NOMO-1 (cell line): ENCODE results near the gene CHD5.
"Not testable (repeated sequence)": the region's sequence is repeated elsewhere in the genome, so short reads cannot be mapped to it uniquely, and the experiment has no call there.

Source experiments
- DNase-seq, 2 experiments: peaks; one replicate each; lab custom pipeline; 2025; ENCODE audit not compliant: unreplicated experiment in 2 of 2; lab: John Stamatoyannopoulos, UW

The CHD5 gene

GRCh38 chr1:6088956-6089355, 91.2 kb downstream of the CHD5 start:
- DNase-seq = no peak

- DNase-seq = no peak
These were observed 92.2 kb downstream of the CHD5 start for GRCh38 chr1:6087958-6088357.

GRCh38 chr1:6087377-6087772, 92.7 kb downstream of the CHD5 start:
- DNase-seq = no peak

DNA sequence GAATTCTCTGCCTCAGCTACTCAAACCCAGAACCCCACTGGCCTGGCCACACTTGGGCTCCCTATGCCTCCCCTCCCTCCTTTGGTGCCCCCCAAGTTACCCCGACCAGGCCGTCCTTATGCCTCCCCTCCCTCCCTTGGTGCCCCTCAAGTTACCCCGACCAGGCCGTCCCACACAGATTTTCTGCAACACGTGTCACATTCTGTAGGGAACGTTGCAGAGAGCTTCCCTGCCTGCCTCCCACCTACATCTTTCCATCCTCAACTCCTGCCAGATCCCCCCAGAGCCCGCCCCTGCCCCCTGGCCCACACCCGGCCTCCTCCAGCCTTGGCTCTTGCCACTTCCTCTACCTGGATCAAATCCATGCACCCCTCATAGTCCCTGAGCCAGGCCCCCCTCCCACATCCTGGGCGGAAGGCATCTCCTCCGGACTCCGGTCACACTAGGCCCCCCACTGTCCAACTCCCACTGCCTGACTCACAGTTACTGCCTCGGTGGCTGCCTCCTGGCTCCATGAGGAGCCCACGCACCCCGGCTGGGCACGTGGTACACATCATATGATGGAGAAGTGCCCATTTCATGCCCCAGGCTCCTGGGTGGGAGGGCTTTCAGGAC, 93.3 kb downstream of the CHD5 start:
- DNase-seq = no peak

DNA sequence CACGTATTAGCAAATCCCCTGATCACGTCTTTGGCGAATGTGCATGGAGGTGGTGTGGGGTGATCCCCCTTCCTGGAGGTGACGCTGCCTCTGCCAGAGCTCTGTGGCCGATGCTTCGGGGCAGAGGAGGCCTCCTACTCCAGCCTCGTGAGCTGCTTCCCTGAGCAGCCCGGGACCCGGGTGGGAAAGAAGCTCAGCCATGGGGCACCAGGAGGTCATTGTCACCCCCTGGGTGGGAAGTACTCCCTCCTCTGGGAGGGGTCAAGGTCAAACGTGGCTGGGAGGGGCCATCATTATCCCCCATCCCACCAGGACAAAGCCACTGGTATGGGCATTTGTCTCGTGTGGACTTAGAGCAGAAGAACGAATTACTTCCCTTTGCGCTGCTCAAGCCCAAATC, 93.8 kb downstream of the CHD5 start:
- DNase-seq = no peak

DNA sequence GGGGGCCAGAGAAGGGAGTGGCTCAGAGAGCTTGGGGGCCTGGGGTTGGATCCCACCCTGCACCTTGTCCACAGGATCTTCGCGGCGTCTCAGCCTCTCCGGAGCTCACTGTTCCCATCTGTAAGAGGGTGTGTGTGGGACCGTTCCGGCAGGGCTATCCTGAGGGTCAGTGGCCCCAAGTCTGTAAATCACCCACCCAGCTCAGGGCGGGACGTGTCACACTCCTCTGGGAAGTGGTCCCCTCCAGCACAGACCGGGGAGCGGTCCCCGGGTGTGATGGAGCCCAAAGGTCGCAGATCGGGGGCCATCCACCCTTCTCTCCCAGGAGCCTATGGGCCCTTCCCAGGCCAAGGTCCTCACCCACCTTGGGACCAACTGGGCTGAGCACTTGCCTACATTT, 94.5 kb downstream of the CHD5 start:
- DNase-seq = no peak

DNA sequence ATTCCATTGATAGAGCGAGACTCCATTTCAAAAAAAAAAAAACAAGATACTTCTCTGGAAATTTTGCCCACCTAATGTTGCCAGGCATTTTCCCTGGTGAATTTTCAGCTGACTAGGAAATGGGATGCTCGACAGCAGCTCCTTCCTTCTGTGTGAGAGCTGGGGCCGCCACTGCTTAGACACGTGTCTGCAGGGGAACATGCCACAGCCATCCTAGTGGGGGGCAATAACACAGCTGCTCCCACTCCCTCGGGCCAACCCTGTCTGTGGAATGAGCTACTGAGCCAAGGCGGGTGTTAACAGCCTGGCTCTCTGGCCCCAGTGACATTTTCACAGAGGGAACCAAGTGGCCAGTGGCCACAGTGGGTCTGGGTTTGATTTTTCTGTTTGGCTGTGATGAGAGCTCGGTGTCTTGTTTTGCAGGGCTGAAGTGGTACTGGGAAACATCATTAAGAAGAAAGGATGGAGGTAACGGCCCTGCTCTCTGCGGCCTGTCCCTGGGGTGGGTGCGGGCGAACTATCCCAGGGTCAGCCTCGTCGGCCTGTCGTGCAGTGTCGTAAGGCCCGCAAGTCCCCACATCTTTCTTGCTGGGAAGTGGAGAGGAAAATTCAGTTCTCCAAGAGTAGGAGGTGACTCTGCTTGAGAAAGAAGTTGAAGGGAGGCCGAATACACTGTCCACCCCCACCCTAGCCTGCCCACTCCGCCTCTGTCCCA, 95.2 kb downstream of the CHD5 start:
- DNase-seq = no peak

DNA sequence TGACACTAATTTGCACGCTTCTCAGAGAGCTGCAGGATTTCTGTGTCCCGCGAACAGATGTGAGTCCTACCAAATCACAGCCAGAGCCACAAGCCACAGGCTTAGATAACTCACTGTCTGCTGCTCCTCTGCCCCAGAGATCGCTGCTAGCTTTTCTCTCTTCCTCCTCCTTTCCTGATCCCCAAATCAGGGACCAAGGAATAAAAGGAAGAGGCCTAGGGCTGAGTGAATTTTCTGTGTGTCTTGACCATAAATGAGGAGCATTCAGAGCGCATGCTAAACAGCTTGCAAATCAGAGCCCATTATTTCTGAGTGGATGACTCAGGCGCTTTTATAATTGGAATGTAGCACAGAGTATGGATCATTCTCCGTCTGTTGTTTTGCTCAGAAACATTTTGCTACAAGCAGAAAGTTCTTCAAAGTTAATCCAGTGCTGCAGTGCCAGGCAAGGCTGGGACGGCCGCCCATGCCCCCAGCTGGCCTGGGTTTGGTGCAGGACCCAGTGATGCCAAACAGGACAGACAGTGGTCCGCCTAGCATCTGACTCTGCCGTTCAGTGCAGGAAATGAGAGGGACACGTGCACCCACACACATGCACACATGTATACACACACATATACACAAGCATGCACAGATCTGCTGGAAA, 96.2 kb downstream of the CHD5 start:
- DNase-seq = no peak

GRCh38 chr1:6083385-6083784, 96.7 kb downstream of the CHD5 start:
- no peak for DNase-seq

DNA sequence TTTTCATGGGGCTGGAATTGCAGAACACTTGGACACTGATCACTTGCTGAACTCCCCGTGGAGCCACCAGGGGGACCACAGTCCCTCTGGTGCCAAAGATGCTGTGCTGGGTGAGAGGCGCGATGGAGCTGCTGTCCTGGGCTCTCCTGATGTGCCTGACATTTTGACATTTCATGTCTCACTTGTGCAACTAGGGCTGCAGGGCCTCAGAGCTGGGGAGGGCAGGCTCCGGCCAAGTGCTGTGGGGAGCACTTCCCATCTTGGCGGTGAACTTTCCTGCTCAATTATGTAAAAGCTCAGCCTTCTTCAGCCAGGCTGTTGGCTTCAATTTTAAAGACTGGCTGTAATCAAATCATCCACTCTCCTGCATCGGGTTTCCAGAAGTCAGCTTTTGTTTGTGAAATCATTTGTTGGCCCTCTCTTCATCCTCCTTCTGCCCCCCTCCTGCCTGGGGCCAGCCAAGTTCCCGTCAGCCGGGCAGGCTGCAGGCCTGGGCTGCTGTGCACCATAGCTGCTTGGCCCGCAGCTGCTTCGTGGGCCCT, 97.6 kb downstream of the CHD5 start:
- DNase-seq = no peak

- DNase-seq = no peak
These were observed 98.2 kb downstream of the CHD5 start for GRCh38 chr1:6081901-6082300.

DNA sequence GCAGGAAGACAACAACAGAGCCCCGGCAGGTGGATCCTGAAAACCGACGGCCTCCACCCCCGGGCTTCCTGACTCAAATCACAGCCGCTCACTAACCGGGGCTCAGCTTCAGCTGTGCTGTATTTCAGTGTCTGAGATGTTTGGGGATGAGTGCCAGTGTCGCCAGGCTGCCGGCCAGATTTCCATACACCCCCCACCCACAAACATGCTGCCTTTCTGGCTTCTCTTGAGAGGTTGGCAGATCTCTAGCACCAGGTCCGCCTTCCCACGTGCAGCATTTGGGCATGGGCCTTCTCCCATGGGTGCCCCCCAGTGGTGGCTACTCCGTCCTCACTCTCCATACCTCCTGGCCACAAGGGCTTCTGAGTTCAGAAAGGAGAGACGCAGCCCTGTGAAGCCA, 99.7 kb downstream of the CHD5 start:
- DNase-seq = no peak

DNA sequence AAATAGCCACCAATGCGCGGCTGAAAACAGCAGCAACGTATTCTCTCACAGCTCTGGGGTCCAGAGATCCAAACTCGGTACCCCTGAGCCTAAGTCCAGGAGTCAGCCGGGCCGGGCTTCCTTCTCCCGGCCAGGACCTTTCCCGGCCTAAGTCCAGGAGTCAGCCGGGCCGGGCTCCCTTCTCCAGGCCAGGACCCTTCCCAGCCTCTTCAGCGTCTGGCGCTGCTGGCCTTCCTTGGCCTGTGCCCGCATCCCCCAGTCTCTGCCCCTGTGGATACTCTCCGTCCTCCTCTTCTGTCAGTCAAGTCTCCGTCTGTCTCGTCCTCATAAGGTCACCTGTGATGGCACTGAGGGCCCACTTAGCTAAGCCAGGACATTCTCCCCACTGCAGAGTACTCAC, 102.2 kb downstream of the CHD5 start:
- no peak for DNase-seq

- no peak for DNase-seq
These were observed 102.6 kb downstream of the CHD5 start for GRCh38 chr1:6077506-6077905.

GRCh38 chr1:6077061-6077460, 103.1 kb downstream of the CHD5 start:
- DNase-seq = not testable (repeated sequence)

- no peak for DNase-seq
These were observed 104.4 kb downstream of the CHD5 start for GRCh38 chr1:6075748-6076147.

- no peak for DNase-seq
These were observed 105.8 kb downstream of the CHD5 start for GRCh38 chr1:6074192-6074901.

DNA sequence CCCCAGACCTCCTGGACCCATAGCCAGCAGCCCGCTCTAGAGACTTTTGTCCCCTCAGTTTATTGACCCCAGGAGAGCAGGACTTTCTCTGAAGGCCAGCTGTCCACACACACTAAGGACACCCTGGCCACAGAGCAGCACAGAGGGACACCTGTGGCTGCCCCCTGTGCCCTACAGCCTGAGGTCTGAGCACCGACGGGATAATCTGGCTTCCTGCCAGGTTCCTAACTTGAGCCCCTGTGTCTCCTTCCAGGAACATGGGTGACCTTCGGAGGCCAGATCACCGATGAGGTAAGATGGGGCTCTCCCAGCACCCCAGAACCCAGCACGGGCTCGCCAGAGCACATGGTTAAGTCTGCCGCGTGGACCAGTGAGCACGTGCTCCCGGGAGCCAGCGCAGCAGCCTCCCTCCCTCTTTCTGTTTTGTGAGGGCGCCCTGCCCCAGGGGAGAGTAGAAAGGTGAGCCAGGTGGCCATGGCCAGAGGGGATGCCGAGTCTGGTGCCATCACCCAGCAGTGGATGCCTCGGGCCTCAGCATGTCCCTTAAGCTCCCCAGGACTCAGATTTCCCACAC, 106.6 kb downstream of the CHD5 start:
- no peak for DNase-seq

- no peak for DNase-seq
These were observed 107.2 kb downstream of the CHD5 start for GRCh38 chr1:6072774-6073479.

- DNase-seq = no peak
These were observed 108.9 kb downstream of the CHD5 start for GRCh38 chr1:6071219-6071618.
